Psoas muscle (tissue), 8 donors: ENCODE measurements around the gene CLEC16A. TPM values are rescaled to one million over a fixed set of nuclear protein-coding genes. Genes with fewer than 3 reads are reported as not detected.

ENCODE experiments used
- ATAC-seq, 4 donors: fragments of 200-7000 bp; cut with Tn5 transposase; one replicate each; pipeline ENCODE4 v1.9.1; 2020; ENCODE audit warnings: moderate library complexity in 3 of 4, mild to moderate bottlenecking in 2 of 4
- DNase-seq, 2 donors: peaks; one replicate each; pipeline ENCODE4 v3.0.0-alpha.2; 2020
- H3K27ac ChIP-seq: fragments of 200-600 bp; one replicate; pipeline ENCODE4 v1.8.0; 2022
- H3K27me3 ChIP-seq, 3 donors: fragments of 200-600 bp in 1 of 3; one replicate each; pipeline versions ENCODE4 v1.6.1 to v1.8.0; 2013 to 2022; ENCODE audit warnings: low read length in 2 of 3, mild to moderate bottlenecking in 2 of 3, moderate library complexity in 1 of 3; ENCODE audit not compliant: insufficient read depth in 3 of 3
- H3K36me3 ChIP-seq, 2 donors: fragments of 200-600 bp in 1 of 2; one replicate each; pipeline versions ENCODE4 v1.6.1 to v1.8.0; 2013 to 2022; ENCODE audit warnings: low read depth in 1 of 2, mild to moderate bottlenecking in 1 of 2, moderate library complexity in 1 of 2; ENCODE audit not compliant: insufficient read depth in 1 of 2
- H3K4me1 ChIP-seq: fragments of 200-600 bp; one replicate; pipeline ENCODE4 v1.8.0; 2022
- H3K4me3 ChIP-seq: fragments of 200-600 bp; one replicate; pipeline ENCODE4 v1.8.0; 2022; ENCODE audit warnings: mild to moderate bottlenecking
- H3K9me3 ChIP-seq: fragments of 200-600 bp; one replicate; pipeline ENCODE4 v1.8.0; 2022
- CTCF ChIP-seq: fragments of 200-600 bp; IDR thresholded peaks from one replicate; pipeline ENCODE4 v1.8.0; 2022; ENCODE audit warnings: antibody characterized with exemption
- WGBS, 3 donors: extraction: QIAGEN DNeasy Blood & Tissue Kit; methylation state at CpG; one replicate each; pipeline versions ENCODE4 v1.1.6 to v1.1.7; 2013; 5-methylcytosine and 5-hydroxymethylcytosine counted together
- intact Hi-C, 2 donors: fragments of 100-400 bp; cut with DNase I; formaldehyde crosslinking; loops; one replicate each; pipeline versions ENCODE4 v1.11.0 to v1.14.2; 2022
- polyA plus RNA-seq, 3 donors: library from polyadenylated mRNA; stranded (reverse); fragments of 200-250 nt; gene quantifications; one replicate each; pipeline ENCODE4 v1.2.3, GENCODE V29; 2013
- total RNA-seq, 4 donors: library from RNA; stranded (reverse); fragmentation: NEBNext Ultra II Directional in 2 of 4; extraction: Animal tissue kit (Norgen Biotek cat#: 25700) in 2 of 4; gene quantifications; one replicate each; pipeline versions ENCODE4 v1.2.1 to v1.2.4, GENCODE V29; 2021 to 2023
- donor health status: healthy with polysubstance abuse.
- donor health status: DM: no; HTN: no; CAD: no; lungs with moderate emphysema.
- donor health status: Bipolar disorder and iron deficiency.
- donor health status: healthy.
- donor health status: DM: yes; HTN: yes; CAD: no.
- donor health status: DM: no; HTN: no; CAD: no.
- donor health status: DM: no; HTN: no; CAD: no.
- donor health status: DM: yes; HTN: yes; CAD: no.

Gene CLEC16A
- total and polyA plus RNA-seq, 7 donors = 13.1 to 28.1 (median 21.4) TPM

GRCh38 chr16:11050944-11051343 is 106.6 kb downstream of the CLEC16A start:
- TF ChIP-seq CTCF = no peak
- Histone ChIP-seq H3K27ac (no peak overlapping the region), H3K9me3 (no peaks in the 10 kb centered on the region), H3K4me1 (no peaks in the 10 kb centered on the region), H3K27me3 (no peaks in the 10 kb centered on the region), H3K36me3 (peaks cover 0 to 79% of the 10 kb centered on the region in 2 donors), H3K4me3 (no peak overlapping the region)
- intact Hi-C loops = no loop called here
- ATAC-seq (no peak), DNase-seq (no peak)
- 89 to 90% (median 90%) methylated on average over 7 of the region's 7 CpGs for WGBS, 3 donors

DNA sequence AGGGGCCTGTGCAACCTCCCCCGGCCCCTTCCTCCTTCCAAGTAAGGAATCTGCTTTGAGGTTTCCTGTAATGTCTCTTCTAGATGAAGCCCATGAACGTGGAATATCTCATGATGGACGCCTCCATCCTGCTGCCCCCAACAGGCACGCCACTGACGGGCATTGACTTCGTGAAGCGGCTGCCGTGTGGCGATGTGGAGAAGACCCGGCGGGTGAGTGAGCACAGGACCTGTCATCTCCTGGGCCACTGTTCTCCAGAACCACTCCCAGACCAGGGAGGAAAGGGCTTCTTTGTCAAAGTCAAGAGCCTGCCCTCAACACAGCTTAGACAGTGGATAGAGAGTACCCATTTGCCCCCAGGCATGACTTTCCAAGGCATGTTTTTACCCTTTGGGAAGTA is 107.1 kb downstream of the CLEC16A start:
- DNase-seq = no peak
- peaks cover 0 to 79% of the 10 kb centered on the region in 2 donors for H3K36me3 ChIP-seq
- H3K9me3 ChIP-seq = no peaks in the 10 kb centered on the region
- H3K4me1 ChIP-seq = no peaks in the 10 kb centered on the region
- H3K27me3 ChIP-seq = no peaks in the 10 kb centered on the region
- no peak overlapping the region for H3K27ac ChIP-seq
- H3K4me3 ChIP-seq = no peak overlapping the region
- WGBS, 3 donors = 95 to 97% (median 96%) methylated on average over 11 of the region's 11 CpGs
- intact Hi-C loops = no loop called here
- no peak for ATAC-seq
- TF ChIP-seq CTCF = no peak

GRCh38 chr16:11051879-11052808 is 107.8 kb downstream of the CLEC16A start:
- Histone ChIP-seq H3K4me3 (no peak overlapping the region), H3K27ac (no peak overlapping the region), H3K27me3 (no peaks in the 10 kb centered on the region), H3K9me3 (no peaks in the 10 kb centered on the region), H3K4me1 (no peaks in the 10 kb centered on the region), H3K36me3 (peaks cover 0 to 81% of the 10 kb centered on the region in 2 donors)
- ATAC-seq = no peak
- 84 to 88% (median 86%) methylated on average over 17 of the region's 17 CpGs for WGBS, 3 donors
- intact Hi-C loops = no loop called here
- DNase-seq = no peak
- TF ChIP-seq CTCF = no peak

- intact Hi-C loops = no loop called here
- Histone ChIP-seq H3K27ac (no peak overlapping the region), H3K9me3 (no peaks in the 10 kb centered on the region), H3K4me1 (no peaks in the 10 kb centered on the region), H3K4me3 (no peak overlapping the region), H3K27me3 (no peaks in the 10 kb centered on the region), H3K36me3 (peaks cover 0 to 75% of the 10 kb centered on the region in 2 donors)
- DNase-seq (no peak), ATAC-seq (peak in 1 of 4 donors; percentile 10)
- WGBS, 3 donors = 73 to 80% (median 73%) methylated on average over 6 of the region's 6 CpGs
- TF ChIP-seq CTCF = no peak
Observed at GRCh38 chr16:11053916-11054460, 109.6 kb downstream of the CLEC16A start.
